ENCODE results near the gene OR51M1.
"Not testable (repeated sequence)": the region's sequence is repeated elsewhere in the genome, so short reads cannot be mapped to it uniquely, and the experiment has no call there.

The OR51M1 gene, protein sequence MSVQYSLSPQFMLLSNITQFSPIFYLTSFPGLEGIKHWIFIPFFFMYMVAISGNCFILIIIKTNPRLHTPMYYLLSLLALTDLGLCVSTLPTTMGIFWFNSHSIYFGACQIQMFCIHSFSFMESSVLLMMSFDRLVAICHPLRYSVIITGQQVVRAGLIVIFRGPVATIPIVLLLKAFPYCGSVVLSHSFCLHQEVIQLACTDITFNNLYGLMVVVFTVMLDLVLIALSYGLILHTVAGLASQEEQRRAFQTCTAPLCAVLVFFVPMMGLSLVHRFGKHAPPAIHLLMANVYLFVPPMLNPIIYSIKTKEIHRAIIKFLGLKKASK

DNA sequence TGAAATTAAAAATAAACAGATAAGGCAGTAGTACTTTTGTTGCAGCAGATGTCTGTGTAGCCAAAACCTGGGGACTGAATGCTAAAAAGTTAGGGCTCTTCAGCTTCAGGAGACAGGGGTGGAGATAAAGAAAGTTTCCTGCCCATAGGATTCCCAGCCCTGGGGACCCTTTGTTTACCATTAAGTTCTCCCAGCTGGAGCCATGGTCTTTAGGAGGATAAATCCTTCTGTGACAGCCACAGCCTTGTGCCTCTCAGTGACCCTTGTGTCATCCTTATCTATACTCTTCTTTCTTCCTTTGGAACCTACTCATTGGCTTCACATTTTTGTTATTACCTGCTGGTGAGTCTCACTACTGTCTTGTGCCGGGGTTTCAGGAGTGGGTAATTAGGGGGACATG, at the start of gene OR51M1:
Gene OR51M1, plus strand, starts transcription at position 237 of the 400 bp plus-strand sequence. CDS start 5,587 bp downstream, outside the sequence.
- no peak for DNase-seq (ENCODE audit: low spot score)

DNA sequence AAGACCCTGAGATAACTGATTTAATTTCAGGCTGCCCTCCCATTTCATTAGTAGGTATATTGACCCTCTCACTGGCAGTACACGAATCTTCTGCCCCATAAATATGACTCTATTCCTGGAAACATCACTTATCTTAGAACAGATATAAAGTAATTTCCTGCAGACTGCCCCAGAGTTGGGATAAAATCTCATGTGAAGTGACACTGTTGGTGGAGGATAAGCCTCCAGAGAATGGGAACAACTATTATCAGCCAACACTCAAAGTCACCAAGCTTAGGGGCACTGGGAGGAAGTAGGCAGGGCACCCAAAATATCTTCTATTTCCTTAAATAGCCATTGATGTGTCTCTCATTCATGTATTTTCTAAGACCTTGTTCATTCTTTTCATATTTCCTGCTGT, 48.4 kb upstream of the OR51M1 start:
- no peak for DNase-seq (ENCODE audit: low spot score)

DNA sequence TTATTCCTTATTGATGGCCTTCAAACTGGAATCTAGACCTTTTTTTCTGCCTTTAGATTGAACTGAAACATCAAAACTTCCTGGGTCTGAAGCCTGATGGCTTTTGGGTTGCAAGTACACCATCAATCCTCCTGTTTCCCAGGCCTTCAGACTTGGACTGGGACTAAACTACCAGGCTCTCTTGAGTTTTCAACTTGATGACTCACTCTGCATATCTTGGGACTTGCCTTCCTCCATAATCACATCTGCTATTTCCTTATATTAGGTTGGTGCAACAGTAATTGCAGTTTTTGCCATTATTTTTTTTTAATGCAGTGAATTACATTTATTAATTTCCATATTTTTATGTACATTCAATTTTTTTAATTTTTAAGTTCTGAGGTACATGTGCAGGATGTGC, 47.3 kb upstream of the OR51M1 start:
- no peak for DNase-seq (ENCODE audit: low spot score)

DNA sequence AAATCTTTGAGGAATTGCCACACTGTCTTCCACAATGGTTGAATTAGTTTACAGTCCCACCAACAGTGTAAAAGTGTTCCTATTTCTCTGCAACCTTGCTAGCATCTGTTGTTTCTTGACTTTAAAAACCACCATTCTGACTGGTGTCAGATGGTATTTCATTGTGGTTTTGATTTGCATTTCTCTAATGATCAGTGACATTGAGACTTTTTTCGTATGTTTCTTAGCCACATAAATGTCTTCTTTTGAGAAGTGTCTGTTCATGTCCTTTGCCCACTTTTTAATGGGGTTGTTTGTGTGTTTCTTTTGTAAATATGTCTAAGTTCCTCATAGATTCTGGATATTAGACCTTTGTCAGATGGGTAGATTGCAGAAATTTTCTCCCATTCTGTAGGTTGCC, 46.4 kb upstream of the OR51M1 start:
- not testable (repeated sequence) for DNase-seq (ENCODE audit: low spot score)

DNA sequence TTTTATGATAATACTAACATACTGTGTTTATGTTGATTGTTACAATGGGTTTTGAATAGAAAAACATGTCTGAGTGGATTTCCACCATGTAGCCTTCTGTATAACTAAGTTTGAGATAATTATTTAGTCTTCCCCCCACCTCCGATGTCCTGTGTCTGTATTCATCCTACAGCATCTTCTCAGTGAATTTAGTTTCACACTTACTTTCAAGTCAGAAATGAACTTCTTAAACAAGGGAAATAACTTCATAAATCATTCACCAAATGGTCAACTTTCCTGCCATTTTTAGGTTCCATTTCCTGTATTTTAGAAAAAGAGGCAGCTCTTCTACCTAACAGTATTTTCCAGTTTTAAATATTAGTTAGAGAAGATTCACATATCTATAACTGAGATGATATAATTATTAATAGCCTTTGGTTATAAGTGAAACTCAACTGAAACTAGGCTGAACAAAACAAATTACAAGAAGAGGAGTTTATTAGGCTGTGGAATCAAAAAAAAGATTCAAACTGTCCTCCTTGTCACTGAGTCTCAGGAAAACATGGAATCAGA, 43.8 kb upstream of the OR51M1 start:
- no peak for DNase-seq (ENCODE audit: low spot score)

DNA sequence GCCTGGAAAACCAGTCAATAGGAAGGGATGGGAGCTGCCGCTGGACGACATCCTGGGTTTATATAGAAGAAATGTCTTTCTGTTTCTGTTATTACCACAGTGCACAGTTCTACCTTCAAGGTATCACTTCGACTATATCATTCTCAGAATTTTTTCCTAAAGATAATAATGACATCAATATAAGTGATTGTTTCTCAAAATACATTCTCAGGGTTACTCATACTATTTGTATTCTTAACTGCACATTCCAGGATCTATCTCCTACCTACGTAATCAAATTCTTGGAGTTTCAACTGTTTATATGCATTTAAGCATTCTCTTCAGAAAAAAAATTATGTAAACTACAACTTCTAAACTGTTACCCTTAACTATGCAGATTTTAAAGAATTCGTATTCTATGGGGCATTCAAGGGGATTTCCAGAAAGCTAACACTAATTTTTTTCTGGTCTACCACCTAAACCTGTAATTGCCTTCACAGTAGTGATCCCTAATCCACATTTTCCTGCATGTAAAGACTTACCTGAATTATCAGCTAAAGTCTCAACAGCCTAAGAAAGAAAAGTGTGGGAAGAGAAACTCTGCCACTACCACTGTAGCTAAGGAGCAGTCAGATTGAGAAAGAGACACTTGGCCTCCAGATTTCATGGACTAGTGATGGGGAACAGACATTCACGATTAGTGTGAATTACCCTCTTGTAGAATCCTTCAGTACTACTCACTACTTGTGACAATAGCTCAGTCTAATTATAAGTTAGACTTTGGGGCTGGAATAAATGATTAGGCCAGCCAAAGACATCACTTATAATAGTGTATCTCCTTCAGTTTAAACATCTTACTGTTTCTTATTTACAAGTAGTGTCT, 39.9 kb upstream of the OR51M1 start, which contains the start of gene OR51B5:
Gene OR51B5, minus strand, starts transcription at position 51 of the 862 bp plus-strand sequence. Its CDS starts 0 bp downstream, at position 51.
- DNase-seq (ENCODE audit: low spot score): no peak

DNA sequence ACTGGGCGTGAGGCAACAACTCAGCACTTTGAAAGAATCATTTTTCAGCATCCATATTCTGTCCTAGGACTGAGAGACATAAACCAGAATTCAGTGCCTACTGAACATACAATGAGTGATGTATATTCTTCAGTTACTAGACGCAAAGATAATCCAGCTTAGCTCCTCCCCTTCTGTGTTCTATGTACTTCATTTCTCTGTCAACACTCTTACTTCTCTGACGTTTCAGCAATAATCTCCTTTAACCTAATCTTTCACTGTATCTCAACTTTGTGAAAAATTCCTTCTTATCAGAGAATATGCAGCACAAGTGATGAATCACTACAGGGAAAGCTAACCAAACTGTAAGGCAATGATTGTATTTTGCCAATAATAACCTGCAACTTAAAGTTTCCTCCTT, 37.8 kb upstream of the OR51M1 start:
- no peak for DNase-seq (ENCODE audit: low spot score)

DNA sequence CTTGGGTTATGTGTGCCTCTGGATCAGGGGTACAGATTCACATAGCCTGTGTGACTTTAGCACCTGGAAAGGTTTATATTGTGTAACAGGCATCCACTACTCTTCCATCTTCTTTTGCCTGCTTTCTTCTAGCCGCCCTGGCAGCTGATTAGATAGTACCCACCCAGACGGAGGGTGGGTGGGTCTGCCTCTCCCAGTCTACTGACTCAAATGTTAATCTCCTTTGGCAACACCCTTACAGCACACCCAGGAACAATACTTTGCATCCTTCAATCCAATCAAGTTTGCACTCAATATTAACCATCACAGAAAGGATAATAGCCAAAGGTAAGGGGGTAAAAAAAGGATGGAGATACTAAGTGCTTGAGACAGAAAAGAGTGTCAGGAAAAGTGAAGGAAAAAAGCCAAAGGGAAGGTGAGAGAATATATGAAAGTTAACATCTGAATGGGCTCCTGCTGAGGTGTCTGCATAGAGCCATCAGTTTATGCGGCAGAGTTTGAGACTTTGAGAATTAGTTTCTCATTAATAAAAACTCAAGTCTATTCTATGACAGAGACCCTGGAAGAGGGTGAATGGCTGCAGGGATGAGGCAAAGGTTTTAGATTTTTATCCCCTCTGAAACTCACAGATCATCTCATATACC, 34.9 kb upstream of the OR51M1 start:
- DNase-seq (ENCODE audit: low spot score): no peak

DNA sequence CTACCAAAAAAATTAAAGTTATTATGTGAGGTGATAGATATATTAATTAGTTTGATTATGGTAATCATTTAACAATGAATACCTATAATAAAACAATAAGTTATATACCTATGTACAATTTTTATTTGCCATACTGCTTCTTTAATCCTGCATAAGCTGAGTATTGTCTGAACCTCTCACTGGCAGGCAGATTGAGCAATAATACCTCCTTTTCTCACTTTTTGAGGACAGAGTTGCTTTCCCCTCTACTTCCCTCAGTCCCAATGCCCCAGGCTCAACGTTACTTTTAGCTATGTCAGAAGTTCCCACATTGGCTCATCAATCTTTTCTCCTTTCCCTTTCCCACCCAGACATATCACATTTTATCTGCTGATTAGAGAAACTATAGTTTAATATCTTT, 34.1 kb upstream of the OR51M1 start:
- DNase-seq (ENCODE audit: low spot score): no peak

DNA sequence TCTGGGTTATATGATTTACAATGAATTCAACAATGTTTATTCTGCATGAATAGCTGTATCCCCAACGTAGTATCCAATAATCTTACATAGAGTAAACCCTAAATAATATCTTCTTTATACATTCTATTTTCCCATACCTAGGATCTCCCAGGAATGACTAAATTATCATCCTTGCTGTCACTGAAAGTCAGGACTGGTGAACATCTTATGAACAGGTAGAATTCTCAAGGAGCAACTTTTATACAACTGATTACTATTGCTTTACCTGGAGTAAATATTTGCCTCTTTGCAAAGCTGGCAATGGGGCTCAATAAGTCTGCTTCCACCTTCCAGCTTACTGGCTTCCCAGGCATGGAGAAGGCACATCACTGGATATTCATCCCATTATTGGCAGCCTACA, 32.4 kb upstream of the OR51M1 start, which contains the start of gene OR51B6:
Gene OR51B6, plus strand, starts transcription at position 301 of the 400 bp plus-strand sequence. Its CDS starts 0 bp downstream, at position 301.
- no peak for DNase-seq (ENCODE audit: low spot score)

DNA sequence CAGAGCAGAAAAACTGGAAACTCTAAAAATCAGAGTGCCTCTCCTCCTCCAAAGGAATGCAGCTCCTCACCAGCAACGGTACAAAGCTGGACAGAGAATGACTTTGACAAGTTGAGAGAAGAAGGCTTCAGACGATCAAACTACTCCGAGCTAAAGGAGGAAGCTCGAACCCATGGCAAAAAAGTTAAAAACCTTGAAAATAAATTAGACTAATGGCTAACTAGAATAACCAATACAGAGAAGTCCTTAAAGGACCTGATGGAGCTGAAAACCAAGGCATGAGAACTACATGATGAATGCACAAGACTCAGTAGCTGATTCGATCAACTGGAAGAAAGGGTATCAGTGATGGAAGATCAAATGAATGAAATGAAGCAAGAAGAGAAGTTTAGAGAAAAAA, 27.6 kb upstream of the OR51M1 start:
- DNase-seq (ENCODE audit: low spot score): not testable (repeated sequence)

DNA sequence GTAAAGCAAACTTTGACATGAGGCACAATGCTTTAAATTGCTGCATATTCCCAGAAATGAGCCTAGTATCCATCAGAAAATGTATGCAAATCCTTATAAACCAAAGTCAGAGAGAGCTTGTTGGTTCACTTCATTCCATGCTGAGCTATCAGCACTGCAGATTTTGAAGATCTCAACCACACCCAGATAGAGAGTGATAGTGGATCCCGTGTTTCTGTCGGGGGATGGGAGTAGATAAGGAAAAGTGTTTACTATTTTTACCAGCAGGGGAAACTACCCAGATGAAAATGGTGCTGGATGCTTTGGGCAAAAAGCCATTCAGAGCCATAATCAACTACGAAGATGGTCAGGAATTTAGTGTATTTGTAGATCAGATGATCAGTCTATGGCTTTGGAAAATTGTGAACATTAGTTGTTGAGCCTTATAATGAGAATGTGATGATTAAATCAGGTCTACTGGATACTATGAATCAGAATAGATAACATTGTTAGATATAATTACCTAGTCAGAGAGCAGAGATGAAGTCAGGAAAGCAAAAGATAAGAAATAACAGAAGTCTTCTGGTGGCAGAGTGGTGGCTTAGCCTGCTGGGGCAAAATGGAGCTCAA, 21.5 kb upstream of the OR51M1 start:
- DNase-seq (ENCODE audit: low spot score): no peak

DNA sequence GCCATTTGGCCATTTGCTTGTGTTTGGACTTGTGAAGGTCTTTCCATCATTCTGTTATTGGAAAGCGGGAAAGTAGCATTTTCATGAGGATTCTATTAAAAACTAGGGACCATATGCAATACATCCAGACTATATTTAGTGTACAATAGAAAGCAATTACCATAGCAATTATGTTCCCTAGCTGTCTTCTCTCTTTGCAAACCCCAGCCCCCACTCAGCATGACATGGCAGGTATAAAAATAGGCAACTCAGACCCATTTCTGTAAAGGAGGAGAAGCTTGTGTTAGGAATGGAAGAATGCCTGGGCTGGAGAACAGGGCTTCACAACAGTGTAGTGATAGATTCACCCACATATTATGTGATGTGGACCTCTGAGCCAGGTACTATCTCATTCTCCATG, 19.9 kb upstream of the OR51M1 start:
- no peak for DNase-seq (ENCODE audit: low spot score)

DNA sequence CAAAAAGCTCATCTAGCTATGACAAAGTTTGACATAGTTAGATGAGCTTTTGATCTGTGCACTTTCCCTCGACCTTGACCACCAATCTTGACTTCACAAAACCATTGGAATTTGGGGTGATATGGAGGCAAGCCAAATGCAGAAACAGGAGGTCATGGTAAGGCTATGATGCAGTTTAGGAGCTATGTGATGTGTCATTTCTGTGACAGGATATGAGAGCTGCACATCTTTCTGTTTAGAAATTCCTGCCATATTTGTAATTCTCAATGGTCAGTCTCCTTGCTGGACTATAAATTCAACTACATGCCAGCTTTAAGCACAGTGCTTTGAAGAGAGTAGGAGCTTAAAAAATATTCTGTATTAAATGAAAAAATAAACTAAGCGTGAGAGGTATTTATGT, 19.4 kb upstream of the OR51M1 start:
- DNase-seq (ENCODE audit: low spot score): no peak

DNA sequence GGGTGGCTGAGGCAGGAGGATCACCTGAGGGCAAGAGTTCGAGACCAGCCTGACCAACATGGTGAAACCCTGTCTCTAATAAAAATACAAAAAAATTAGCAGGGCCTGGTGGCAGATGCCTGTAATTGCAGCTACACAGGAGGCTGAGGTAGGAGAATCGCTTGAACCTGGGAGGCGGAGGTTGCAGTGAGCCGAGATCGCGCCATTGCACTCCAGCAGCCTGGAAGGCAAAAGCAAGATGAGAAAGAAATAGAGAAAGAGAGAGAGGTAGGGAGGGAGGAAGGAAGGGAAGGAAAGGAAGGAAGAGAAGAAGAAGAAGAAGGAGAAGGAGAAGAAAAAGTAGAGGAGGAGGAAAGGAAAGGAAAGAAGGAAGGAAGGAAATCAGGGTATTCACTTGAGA, 17.2 kb upstream of the OR51M1 start:
- DNase-seq (ENCODE audit: low spot score): not testable (repeated sequence)

DNA sequence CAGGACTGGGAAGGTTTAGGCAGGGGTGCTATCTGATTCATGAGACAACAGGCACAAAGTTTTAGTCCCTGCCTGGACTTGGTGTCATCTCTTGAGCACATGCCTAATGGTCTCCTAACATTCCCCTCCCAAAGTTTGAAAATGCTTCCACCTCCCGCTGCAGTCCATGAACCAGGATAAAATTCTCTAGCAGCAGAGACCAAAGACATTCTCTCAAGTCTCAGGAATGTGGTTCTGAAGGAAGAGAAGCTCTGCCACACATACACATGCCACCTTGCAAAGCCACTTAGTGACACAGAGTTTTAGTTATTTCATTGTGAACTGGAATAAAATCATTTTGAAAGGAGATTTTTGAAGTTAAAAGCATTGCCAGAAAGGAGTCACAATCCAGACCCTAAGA, 16.8 kb upstream of the OR51M1 start:
- no peak for DNase-seq (ENCODE audit: low spot score)

DNA sequence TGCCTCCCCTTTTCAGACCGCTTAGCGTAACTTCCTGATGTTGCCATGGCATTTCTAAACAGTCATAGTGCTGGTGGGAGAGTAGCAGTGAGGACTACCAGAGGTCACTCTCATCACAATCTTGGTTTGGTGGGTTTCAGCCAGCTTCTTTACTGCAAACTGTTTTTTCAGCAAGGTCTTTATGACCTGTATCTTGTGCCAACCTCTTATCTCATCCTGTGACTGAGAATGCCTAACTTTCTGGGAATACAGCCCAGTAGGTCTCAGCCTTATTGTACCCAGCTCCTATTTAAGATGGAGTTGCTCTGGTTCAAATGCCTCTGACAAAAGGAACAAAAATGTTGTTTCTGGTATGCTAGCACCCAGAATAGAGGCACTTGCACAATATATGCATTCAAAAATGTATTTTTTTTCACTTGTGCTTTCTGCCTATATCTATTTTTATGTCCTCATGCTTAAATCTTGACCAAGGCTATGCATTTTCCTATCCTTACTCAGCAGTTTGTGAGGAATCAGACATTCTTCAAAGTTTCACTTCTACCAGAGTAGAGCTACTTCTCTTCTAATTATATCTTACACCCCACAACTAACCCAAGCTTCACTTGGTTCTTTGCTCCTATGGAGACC, 16.1 kb upstream of the OR51M1 start:
- no peak for DNase-seq (ENCODE audit: low spot score)

DNA sequence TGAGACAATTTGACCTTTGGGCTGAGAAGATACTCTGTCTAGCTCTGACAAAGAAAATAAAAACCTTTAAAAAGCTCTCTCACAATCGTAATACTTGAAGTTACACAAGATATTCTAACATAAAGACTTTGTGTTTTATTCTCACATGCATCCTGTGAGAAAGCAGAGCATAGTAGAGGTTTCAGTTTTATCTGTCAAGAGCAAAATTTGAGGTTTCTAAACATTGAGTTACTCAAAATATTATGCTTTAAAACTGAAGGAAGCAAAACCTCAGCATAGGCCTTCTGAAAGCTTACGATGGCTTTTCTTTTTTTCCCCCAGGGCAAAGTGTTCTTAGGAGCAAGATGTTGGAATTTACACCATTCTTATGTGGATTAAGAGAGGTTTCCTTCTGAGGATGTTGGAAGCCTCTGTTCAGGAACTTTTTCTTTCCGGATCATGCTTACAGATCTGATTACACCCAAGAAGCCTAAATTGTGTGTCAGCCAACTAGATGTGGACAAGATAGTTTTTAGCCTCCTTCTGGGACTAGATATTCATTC, 15.0 kb upstream of the OR51M1 start:
- DNase-seq (ENCODE audit: low spot score): no peak

DNA sequence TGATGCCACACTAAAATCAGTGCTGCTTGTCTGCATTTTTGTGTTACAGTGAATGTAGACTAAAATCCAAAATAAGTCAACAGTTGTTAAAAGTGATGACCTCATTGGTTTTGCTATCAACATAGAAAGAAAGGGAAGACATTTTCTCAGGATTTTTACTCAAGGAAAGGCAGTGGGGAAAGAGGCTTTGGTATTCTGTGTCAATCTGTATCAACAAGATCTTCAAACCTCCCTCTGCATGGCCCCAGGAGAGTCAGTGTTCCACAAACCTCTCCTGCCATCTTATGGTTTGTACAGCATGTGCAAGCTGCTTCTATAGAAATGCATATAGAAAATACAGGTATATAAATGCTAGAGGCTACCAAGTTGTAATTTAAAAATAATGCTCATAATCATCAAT, 13.8 kb upstream of the OR51M1 start:
- peak; percentile 0 for DNase-seq (ENCODE audit: low spot score)

DNA sequence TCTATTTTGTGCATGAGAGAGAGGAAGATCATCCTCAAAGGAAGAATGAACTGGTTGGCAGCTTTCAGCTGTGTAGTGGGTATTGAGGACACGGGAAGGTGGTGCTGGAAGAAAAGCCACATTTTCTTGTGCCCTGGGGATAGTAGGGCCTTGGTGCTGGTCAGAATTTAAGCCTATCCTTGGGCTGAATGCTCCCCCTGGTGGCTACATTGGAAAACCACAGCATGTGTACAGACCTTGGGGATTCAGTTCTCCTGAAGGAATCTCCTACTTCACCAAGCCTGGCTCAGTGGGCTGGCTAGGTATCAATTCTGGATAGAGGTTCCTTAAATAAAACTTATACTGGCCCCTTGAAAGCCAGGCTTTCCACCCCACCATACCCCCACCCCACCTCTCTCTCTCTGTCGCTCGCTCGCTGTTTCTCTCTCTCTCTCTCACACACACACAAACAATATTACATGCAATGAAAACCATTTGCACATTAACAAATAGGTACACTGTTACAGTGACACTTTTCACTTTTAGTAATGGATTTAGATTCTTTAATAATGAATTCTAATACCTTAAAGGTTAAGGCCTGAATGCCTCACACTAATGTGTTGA, 2.8 kb upstream of the OR51M1 start:
- DNase-seq (ENCODE audit: low spot score): peak; percentile 54

DNA sequence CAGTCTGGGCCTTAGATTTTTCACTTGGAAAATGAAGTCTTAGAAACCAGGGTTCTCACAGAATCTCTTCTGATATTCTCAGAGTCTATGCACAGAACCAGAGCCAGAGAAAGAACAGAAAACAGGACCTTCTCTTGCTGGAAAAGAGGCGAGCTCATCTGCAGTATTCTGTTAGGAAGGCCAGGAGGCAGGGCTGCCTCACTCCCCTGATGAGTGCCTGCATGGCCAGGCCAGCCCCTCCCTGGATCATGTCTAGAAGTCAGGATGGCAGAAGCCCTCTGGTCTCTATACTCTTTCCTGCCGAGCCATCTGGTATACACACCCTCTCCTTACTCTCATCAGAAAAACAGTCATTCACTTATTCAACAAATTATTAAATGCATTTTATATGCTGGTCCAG, 723 bp downstream of the OR51M1 start:
- DNase-seq (ENCODE audit: low spot score): no peak

Data from HuH-7 (cell line).